ENCODE data around the gene PRKCB.
"Not testable (repeated sequence)": the region's sequence is repeated elsewhere in the genome, so short reads cannot be mapped to it uniquely, and the experiment has no call there.

Gene PRKCB

GRCh38 chr16:24013054-24013636, 177.4 kb downstream of the PRKCB start:
- DNase-seq, result no peak

DNA sequence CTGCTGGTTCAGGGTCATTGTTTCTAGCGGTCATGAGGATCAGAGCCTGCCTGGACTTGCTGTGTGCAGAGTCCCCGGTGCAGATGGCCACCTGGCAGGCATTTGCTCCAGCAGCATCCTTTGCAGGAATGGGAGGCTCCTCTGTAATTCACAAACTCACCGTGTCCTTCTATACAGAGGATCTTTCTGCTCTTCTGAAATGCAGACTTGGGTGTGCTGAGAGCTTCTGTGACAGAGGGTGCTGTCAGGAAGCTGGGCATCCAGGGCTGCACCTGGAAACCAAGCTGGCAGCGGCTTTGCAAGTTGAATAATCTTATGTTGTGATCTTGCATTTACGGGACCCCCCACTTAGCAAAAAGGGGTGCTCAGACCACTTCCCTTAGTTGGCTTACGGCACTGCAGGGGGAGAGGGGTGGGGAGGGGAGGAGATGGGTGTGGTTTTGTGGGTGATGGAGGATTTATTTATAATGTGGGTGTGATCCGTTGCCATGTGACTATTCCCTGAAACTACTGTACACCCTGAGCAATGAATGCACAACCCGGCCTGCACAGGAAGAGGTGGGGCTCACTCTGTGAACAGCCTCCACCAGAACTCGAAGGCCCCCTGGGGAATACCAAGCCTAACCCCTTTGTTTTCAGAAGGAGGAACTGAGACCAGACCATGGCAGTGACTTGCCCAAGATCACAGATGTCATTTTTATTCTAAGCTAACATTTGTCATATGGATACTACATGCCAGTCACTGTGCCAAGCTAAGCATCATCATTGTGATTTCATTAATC, 178.3 kb downstream of the PRKCB start:
- DNase-seq, result no peak

GRCh38 chr16:24014955-24015354, 179.2 kb downstream of the PRKCB start:
- not testable (repeated sequence) for DNase-seq

- DNase-seq, result no peak
Observed at GRCh38 chr16:24015923-24016322, 180.1 kb downstream of the PRKCB start.

DNA sequence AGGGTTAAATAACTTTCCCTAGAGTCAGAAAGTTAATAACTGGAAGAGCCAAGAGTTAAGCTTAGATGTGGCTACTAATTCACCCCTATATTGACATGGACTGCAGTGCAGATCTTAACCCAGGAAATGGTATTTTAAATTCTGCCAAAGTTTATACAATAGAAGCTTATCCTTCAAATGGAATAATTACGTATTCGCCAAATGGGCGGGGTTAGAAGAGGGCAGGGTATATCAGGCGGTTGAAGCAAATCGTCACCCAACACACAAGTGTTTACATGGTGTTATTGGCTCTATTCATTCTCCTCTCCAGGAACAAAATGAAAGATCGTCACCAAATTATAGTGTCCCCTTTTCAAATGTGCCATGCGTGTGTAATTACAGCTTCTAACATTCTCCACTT, 182.7 kb downstream of the PRKCB start:
- no peak for DNase-seq

DNA sequence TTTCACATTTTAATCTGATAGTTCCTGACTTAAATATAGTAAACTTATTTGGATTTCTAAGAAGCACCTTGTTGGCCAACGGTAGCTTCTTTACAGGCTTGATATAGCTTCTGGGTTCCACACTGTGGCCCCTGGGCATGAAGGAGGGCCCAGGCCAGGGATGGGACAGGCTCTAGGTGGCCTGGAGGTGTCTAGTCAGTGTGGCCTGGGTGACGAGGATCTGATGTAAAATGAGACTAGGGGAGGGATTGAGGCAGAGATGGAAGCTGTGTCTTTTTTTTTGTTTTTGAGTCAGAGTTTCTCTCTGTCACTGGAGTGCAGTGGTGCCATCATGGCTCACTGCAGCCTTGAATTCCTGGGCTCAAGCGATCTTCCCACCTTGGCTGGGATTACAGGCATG, 187.0 kb downstream of the PRKCB start:
- no peak for DNase-seq

- no peak for DNase-seq
Observed at GRCh38 chr16:24023621-24024020, 187.8 kb downstream of the PRKCB start.

GRCh38 chr16:24024971-24025370, 189.2 kb downstream of the PRKCB start:
- no peak for DNase-seq

- no peak for DNase-seq
Observed at GRCh38 chr16:24027466-24027865, 191.7 kb downstream of the PRKCB start.

DNA sequence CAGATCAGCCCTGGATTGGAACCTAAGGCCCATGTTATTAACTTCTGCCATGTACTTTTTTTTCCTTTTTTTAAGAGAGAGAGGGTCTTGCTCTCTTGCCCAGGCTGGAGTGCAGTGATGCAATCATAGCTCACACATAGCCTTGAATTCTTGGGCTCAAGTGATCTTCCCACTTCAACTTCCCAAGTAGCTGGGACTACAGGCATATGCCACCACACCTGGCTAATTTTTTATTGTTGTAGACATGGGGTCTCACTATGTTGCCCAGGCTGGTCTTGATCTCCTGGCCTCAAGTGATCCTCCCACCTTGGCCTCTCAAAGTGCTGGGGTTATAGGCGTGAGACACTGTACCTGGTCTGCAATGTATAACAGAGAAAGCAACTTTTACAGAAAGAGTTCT, 194.1 kb downstream of the PRKCB start:
- DNase-seq, result not testable (repeated sequence)

DNA sequence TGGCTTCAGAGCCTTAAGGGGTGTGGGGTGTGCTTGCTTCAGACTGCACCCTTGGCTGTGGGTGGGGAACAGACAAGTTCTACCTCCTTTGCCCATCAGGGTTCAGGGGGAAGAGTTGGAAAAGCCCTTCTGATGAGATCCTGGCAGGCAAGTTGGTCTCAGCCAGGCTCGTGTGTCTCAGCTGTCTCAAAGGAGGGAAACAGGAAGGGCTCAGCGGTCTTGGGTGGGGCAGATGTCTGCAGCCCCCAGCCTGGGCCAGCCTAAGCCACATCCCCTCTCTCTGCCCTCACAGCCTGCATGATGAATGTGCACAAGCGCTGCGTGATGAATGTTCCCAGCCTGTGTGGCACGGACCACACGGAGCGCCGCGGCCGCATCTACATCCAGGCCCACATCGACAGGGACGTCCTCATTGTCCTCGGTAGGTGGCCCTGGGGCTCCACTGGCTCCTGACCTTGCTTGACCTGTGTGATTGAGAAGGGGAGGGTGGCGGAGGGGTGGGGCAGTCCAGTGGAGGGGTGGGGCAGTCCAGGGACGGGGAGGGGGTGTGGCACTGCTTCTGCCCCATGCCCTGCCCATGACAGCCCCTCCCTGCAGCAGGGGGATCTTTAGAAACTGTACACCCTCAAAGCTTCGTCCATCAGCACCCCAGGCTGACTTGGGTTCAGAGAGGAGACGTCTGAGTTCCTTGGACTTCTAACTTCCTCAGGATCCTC, 199.5 kb downstream of the PRKCB start:
- DNase-seq, result no peak

- no peak for DNase-seq
Observed at GRCh38 chr16:24036038-24036543, 200.3 kb downstream of the PRKCB start.

GRCh38 chr16:24036614-24037013, 200.8 kb downstream of the PRKCB start:
- DNase-seq, result no peak

- no peak for DNase-seq
Observed at GRCh38 chr16:24037335-24037734, 201.6 kb downstream of the PRKCB start.

DNA sequence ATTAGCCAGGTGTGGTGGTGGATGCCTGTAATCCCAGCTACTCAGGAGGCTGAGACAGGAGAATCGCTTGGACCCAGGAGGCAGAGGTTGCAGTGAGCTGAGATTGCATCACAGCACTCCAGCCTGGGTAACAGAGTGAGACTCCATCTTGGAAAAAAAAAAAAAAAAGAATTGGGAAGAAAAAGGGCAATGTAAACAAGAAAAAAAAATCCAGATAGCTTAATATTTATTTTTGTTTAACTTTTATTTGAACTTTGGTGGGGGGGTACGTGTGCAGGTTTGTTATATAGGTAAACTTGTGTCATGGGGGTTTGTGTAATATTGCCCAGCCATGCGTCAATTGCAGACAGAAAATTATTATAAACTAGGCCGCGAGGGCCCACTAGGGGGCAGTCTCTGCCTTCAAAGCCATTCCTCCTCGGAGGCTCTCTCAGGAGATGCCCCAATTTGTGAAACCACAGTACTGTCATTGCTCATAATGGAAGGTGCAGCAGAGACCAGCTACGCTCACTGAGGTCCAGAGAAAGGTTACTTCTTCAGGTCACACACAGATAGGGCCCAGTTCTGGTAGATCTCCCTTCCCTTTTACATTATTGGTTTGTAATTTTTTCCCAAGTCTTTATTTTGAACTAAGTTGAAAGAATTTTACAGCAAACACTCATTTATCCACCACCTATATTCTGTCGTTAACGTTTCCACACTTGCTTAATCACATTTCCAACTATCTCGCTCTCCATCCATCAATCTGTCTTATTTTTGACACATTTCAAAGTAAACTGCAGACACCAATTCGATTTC, 206.2 kb downstream of the PRKCB start:
- peak; percentile 47 for DNase-seq

GRCh38 chr16:24044467-24044866, 208.7 kb downstream of the PRKCB start:
- no peak for DNase-seq

DNA sequence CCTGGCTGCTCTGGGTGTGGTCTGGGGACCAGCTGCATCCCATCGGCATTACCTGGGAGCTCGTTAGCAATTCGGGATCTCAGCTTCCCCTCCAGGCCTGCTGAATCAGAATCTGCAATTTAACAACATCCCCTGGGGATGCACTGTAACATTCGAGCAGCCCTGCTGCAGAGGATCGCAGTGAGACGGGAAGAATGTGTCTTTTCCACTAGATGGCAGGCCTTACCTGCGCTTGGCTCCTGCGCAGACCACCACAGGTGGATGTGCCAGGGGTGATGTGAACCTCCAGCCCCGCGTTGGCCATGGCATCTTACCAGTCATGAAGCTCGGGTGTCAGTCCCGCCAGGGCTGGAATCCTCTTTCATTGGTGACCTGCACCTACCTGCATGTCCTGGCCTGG, 209.9 kb downstream of the PRKCB start:
- DNase-seq, result no peak

- no peak for DNase-seq
Observed at GRCh38 chr16:24046442-24046841, 210.7 kb downstream of the PRKCB start.

- DNase-seq, result no peak
Observed at GRCh38 chr16:24049113-24049512, 213.3 kb downstream of the PRKCB start.

DNA sequence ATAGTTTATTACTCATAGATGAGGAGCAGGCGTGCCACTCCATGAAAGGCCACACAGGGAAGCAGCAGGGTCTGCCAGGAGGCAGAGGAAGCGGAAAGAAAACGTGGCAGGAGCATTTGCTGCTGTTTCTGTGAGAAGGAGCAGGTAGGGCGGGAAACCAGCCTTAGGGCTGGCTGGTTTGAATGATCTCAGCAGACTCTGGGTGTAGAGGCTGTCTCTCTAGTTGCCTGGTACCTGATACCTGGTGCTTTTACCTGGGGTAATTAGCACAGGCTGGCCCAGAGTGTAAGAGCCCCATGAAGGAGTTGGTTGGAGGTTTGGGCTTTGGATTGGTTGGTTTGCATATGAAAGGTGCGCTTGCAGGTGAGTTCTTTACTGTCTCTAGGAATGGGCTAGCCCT, 215.3 kb downstream of the PRKCB start:
- no peak for DNase-seq

DNA sequence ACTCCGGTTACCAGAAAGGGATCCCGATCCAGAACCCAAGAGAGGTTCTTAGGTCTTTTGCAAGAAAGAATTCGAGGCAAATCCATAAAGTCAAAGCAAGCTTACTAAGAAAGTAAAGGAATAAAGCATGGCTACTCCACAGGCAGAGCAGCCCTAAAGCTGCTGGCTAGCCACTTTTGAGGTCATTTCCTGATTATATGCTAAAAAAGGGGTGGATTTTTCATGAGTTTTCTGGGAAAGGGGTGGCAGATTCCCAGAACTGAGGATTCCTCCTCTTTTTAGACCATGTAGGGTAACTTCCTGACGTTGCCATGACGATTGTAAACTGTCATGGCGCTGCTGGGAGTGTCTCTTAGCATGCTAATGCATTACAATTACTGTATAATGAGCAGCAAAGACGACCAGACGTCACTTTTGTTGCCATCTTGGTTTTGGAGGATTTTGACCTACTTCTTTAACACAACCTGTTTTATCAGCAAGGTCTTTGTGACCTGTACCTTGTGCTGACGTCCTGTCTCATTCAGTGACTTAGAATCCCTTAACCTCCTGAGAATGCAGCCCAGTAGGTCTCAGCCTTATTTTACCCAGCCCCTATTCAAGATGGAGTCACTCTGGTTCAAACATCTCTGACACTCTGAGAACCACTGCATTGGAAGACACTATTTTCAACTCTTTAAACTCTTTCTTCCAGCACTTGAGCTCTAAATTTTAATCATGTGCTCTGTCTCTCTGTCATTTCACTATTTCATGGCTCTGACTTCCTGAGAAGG, 216.7 kb downstream of the PRKCB start:
- DNase-seq, result no peak

Data from left hindlimb (tissue), 1 donor.